ENCODE results near the gene GRK4.

The GRK4 gene

DNA sequence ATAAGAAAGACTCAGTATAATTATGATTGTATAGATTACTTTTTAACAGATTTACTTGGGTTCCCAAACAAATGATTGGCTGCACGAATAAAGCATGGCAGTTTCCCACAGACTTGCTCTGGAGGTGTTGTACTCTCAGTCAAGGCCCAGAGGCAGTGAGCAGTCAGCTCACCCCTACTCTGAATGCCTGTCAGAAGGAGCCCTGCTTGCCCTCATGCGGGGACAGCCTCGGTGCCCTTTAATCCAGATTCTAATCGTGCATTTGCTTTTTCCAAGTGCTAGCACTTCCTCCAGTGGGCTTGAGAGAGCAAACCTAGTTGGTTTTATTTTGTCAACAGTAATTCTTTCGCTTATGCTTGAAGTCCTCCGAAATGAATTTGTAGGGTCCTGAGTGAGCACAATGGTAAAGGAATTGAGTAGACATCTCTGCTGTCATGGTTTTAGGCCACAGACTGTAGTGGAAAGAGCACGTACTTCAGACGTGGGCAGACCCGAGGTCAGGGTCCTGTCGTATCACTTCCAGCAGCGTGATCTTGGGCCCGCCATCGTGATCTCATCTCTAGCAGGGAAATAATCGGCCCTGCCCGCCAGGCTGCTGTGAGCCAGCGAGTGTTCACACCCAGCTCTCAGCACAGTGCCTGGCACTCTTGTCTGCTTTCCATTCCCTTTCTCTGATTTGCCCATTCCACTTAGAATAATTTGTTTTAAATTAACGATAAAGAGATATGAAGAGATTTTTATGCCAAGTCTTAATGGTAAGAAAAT, 48.3 kb downstream of the GRK4 start:
- TF ChIP-seq TAF1 (IDR thresholded peaks at IDR 0.05; ENCODE audit: low read depth) (no peak), EGR1 (IDR thresholded peaks at IDR 0.05) (no peak), USF1 (IDR thresholded peaks at IDR 0.05) (no peak), CREB1 (IDR thresholded peaks at IDR 0.05; ENCODE audit: low read depth) (no peak), CEBPB (IDR thresholded peaks at IDR 0.05) (no peak), TCF12 (IDR thresholded peaks at IDR 0.05; ENCODE audit: low read depth) (no peak), EP300 (IDR thresholded peaks at IDR 0.05; ENCODE audit: borderline replicate concordance) (no peak), RAD21 (IDR thresholded peaks at IDR 0.05; ENCODE audit: low read depth) (no peak), FOXM1 (IDR thresholded peaks at IDR 0.05; ENCODE audit: borderline replicate concordance, low read depth) (no peak), MAX (IDR thresholded peaks at IDR 0.05) (no peak), YY1 (IDR thresholded peaks at IDR 0.05; ENCODE audit: low read depth) (no peak), TEAD4 (IDR thresholded peaks at IDR 0.05) (no peak), NFIC (IDR thresholded peaks at IDR 0.05) (no peak), ZBTB7A (IDR thresholded peaks at IDR 0.05; ENCODE audit: low read depth) (no peak)
- TF ChIP-seq, protein P1, sequence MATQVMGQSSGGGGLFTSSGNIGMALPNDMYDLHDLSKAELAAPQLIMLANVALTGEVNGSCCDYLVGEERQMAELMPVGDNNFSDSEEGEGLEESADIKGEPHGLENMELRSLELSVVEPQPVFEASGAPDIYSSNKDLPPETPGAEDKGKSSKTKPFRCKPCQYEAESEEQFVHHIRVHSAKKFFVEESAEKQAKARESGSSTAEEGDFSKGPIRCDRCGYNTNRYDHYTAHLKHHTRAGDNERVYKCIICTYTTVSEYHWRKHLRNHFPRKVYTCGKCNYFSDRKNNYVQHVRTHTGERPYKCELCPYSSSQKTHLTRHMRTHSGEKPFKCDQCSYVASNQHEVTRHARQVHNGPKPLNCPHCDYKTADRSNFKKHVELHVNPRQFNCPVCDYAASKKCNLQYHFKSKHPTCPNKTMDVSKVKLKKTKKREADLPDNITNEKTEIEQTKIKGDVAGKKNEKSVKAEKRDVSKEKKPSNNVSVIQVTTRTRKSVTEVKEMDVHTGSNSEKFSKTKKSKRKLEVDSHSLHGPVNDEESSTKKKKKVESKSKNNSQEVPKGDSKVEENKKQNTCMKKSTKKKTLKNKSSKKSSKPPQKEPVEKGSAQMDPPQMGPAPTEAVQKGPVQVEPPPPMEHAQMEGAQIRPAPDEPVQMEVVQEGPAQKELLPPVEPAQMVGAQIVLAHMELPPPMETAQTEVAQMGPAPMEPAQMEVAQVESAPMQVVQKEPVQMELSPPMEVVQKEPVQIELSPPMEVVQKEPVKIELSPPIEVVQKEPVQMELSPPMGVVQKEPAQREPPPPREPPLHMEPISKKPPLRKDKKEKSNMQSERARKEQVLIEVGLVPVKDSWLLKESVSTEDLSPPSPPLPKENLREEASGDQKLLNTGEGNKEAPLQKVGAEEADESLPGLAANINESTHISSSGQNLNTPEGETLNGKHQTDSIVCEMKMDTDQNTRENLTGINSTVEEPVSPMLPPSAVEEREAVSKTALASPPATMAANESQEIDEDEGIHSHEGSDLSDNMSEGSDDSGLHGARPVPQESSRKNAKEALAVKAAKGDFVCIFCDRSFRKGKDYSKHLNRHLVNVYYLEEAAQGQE (IDR thresholded peaks at IDR 0.05; ENCODE audit: low read depth) = no peak

GRCh38 chr4:3013323-3013722, 50.0 kb downstream of the GRK4 start:
- TF ChIP-seq TCF12 (IDR thresholded peaks at IDR 0.05; ENCODE audit: low read depth) = no peak
- no peak for TF ChIP-seq CEBPB (IDR thresholded peaks at IDR 0.05)
- TF ChIP-seq FOXM1 (IDR thresholded peaks at IDR 0.05; ENCODE audit: borderline replicate concordance, low read depth) = no peak
- TF ChIP-seq EP300 (IDR thresholded peaks at IDR 0.05; ENCODE audit: borderline replicate concordance) = no peak
- TF ChIP-seq TAF1 (IDR thresholded peaks at IDR 0.05; ENCODE audit: low read depth) = no peak
- no peak for TF ChIP-seq ZBTB7A (IDR thresholded peaks at IDR 0.05; ENCODE audit: low read depth)

DNA sequence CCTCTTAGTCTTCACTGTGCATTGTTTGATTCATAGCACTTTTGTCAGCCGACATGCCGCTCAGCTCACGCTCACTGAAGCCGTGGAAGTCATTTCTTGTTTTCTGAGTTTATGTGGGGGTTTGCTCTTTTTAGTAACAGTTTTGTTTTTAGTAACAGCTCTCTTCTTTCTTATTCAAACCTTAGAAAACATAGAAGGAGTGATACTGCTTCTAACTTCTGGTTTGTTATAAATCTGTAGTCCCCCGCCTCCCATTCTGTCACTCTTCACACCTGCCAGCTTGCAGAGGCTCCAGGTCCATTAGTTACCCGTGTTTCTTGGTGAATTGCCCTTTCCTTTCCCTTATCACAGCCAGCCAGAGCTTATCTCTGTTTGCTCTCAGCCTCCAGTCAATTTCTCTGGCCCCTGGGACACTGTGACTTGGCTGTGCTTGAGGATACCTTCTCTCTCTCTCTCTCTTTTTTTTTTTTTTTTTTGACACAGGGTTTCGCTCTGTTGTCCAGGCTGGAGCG, 50.5 kb downstream of the GRK4 start:
- no peak for TF ChIP-seq TCF12 (IDR thresholded peaks at IDR 0.05; ENCODE audit: low read depth)
- TF ChIP-seq EGR1 (IDR thresholded peaks at IDR 0.05) = no peak
- TF ChIP-seq NFIC (IDR thresholded peaks at IDR 0.05) = no peak
- TF ChIP-seq RAD21 (IDR thresholded peaks at IDR 0.05; ENCODE audit: low read depth) = no peak
- no peak for TF ChIP-seq ZBTB7A (IDR thresholded peaks at IDR 0.05; ENCODE audit: low read depth)
- no peak for TF ChIP-seq EP300 (IDR thresholded peaks at IDR 0.05; ENCODE audit: borderline replicate concordance)
- TF ChIP-seq CEBPB (IDR thresholded peaks at IDR 0.05) = no peak
- no peak for TF ChIP-seq YY1 (IDR thresholded peaks at IDR 0.05; ENCODE audit: low read depth)
- TF ChIP-seq, protein P1 (IDR thresholded peaks at IDR 0.05; ENCODE audit: low read depth) = no peak
- TF ChIP-seq USF1 (IDR thresholded peaks at IDR 0.05) = no peak
- no peak for TF ChIP-seq FOXM1 (IDR thresholded peaks at IDR 0.05; ENCODE audit: borderline replicate concordance, low read depth)
- no peak for TF ChIP-seq CREB1 (IDR thresholded peaks at IDR 0.05; ENCODE audit: low read depth)
- no peak for TF ChIP-seq TAF1 (IDR thresholded peaks at IDR 0.05; ENCODE audit: low read depth)
- TF ChIP-seq TEAD4 (IDR thresholded peaks at IDR 0.05) = no peak
- no peak for TF ChIP-seq MAX (IDR thresholded peaks at IDR 0.05)

DNA sequence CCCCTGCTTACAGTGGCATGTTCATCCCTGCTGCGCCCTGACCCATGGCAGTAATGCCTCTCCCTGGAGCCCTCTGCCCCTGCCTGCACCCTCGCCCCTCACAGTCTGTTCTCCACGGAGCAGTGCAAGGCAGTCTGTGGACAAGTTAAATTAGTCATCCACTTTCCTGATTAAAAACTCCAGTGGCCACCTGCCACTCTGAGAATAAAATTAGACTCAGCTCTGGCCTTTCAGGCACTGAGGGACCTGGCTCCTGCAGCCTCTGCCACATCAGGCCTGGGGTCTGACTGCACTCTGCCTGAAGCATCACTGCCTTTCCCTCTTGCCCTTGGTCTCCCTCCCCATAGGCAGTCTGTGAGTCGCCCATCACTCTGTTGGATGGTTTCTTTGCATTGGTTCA, 53.6 kb downstream of the GRK4 start:
- TF ChIP-seq EGR1 (IDR thresholded peaks at IDR 0.05) = no peak
- no peak for TF ChIP-seq TCF12 (IDR thresholded peaks at IDR 0.05; ENCODE audit: low read depth)
- no peak for TF ChIP-seq YY1 (IDR thresholded peaks at IDR 0.05; ENCODE audit: low read depth)
- no peak for TF ChIP-seq TEAD4 (IDR thresholded peaks at IDR 0.05)
- TF ChIP-seq USF1 (IDR thresholded peaks at IDR 0.05) = no peak
- TF ChIP-seq, protein P1 (IDR thresholded peaks at IDR 0.05; ENCODE audit: low read depth) = no peak
- no peak for TF ChIP-seq CEBPB (IDR thresholded peaks at IDR 0.05)
- no peak for TF ChIP-seq TAF1 (IDR thresholded peaks at IDR 0.05; ENCODE audit: low read depth)
- no peak for TF ChIP-seq FOXM1 (IDR thresholded peaks at IDR 0.05; ENCODE audit: borderline replicate concordance, low read depth)
- TF ChIP-seq EP300 (IDR thresholded peaks at IDR 0.05; ENCODE audit: borderline replicate concordance) = no peak
- TF ChIP-seq NFIC (IDR thresholded peaks at IDR 0.05) = no peak

All from Ishikawa (cell line).